Mesodermal cell (in vitro differentiated cells): ENCODE results near the gene TMIE.
"Not testable (repeated sequence)": the region's sequence is repeated elsewhere in the genome, so short reads cannot be mapped to it uniquely, and the experiment has no call there.

ENCODE experiments used
- H3K27ac ChIP-seq: 2 replicates; pipeline ENCODE4 v1.7.0; 2013; ENCODE audit warnings: mild to moderate bottlenecking, low read depth, low read length, moderate library complexity; ENCODE audit not compliant: severe bottlenecking
- H3K36me3 ChIP-seq: 2 replicates; pipeline ENCODE4 v1.7.1; 2013; ENCODE audit warnings: mild to moderate bottlenecking, low read length, moderate library complexity; ENCODE audit not compliant: control insufficient read depth, insufficient read depth
- H3K4me1 ChIP-seq: one replicate; pipeline ENCODE4 v1.7.1; 2013; ENCODE audit warnings: mild to moderate bottlenecking, low read length; ENCODE audit not compliant: insufficient read depth, control insufficient read depth, poor library complexity, severe bottlenecking
- H3K4me3 ChIP-seq: 2 replicates; pipeline ENCODE4 v1.7.0; 2013; ENCODE audit warnings: low read length, control low read depth, mild to moderate bottlenecking; ENCODE audit not compliant: insufficient read depth, poor library complexity, severe bottlenecking; ENCODE audit errors: extremely low read depth
- H3K9me3 ChIP-seq: 2 replicates; pipeline ENCODE4 v1.7.1; 2013; ENCODE audit warnings: mild to moderate bottlenecking, low read length, moderate library complexity; ENCODE audit not compliant: control insufficient read depth
- WGBS, 2 experiments: methylation state at CpG; one replicate each; pipeline ENCODE4 v1.1.5; 2013; ENCODE audit warnings: missing lambda C conversion rate in 2 of 2; ENCODE audit not compliant: insufficient coverage in 2 of 2; 5-methylcytosine and 5-hydroxymethylcytosine counted together

Gene TMIE

GRCh38 chr3:46733026-46733800, 32.0 kb downstream of the TMIE start:
- Histone ChIP-seq H3K9me3 (no peaks in the 10 kb centered on the region), H3K4me1 (no peaks in the 10 kb centered on the region), H3K4me3 (no peak overlapping the region), H3K27ac (no peak overlapping the region), H3K36me3 (no peaks in the 10 kb centered on the region)
- 90 to 91% methylated on average over 6 to 9 of the region's 9 CpGs for WGBS, 2 experiments

- Histone ChIP-seq H3K9me3 (no peaks in the 10 kb centered on the region), H3K36me3 (no peaks in the 10 kb centered on the region), H3K27ac (no peak overlapping the region), H3K4me1 (no peaks in the 10 kb centered on the region), H3K4me3 (no peak overlapping the region)
- WGBS, 2 experiments, result 60 to 78% methylated on average over 2 to 4 of the region's 4 CpGs
These were observed 33.6 kb downstream of the TMIE start for GRCh38 chr3:46734773-46735172.

- WGBS, 2 experiments, result 86 to 93% methylated on average over 13 to 15 of the region's 20 CpGs
- no peak overlapping the region for H3K27ac ChIP-seq
- no peak overlapping the region for H3K4me3 ChIP-seq
- no peaks in the 10 kb centered on the region for H3K9me3 ChIP-seq
- H3K36me3 ChIP-seq, result no peaks in the 10 kb centered on the region
- no peaks in the 10 kb centered on the region for H3K4me1 ChIP-seq
These were observed 35.0 kb downstream of the TMIE start for GRCh38 chr3:46736006-46736872.

DNA sequence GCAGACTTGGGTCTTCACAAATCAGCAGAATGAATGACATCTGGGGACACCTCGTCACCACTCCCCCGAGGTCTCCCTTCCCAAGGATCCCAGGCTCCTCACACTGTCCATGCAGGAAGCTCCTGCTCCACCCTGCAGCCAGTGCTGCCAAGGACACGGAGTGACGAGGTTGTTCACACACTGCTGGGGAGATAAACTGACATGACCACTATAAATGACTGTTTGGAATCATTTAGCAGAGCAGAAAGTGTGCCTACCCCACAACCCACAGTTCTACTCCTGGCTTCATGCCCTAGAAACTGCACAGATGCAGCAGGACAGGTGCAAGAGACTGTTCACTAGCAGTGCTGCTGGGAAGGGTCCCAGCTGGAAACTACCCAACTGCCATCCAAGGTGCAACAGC, 36.1 kb downstream of the TMIE start:
- no peaks in the 10 kb centered on the region for H3K36me3 ChIP-seq
- no peak overlapping the region for H3K27ac ChIP-seq
- H3K4me3 ChIP-seq, result no peak overlapping the region
- H3K4me1 ChIP-seq, result no peaks in the 10 kb centered on the region
- H3K9me3 ChIP-seq, result no peaks in the 10 kb centered on the region
- WGBS, 2 experiments, result 73 to 80% methylated on average over 3 to 4 of the region's 4 CpGs

DNA sequence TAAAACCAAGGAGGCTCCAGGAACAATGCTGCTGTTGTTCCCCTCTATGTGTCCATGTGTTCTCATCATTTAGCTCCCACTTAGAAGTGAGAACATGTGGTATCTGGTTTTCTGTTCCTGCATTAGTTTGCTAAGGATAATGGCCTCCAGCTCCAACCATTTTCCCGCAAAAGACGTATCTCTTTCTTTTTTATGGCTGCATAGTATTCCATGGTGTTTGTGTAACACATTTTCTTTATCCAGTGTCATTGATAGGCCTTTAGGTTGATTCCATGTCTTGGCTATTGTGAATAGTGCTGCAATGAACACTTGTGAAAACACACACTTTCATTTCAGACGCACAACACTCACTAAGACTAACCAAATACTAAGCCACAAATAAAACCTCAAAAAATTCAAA, 38.4 kb downstream of the TMIE start:
- not testable (repeated sequence) for H3K27ac ChIP-seq, H3K9me3 ChIP-seq, H3K36me3 ChIP-seq, H3K4me3 ChIP-seq, H3K4me1 ChIP-seq
- 92 to 94% methylated on average over 2 of the region's 3 CpGs for WGBS, 2 experiments

DNA sequence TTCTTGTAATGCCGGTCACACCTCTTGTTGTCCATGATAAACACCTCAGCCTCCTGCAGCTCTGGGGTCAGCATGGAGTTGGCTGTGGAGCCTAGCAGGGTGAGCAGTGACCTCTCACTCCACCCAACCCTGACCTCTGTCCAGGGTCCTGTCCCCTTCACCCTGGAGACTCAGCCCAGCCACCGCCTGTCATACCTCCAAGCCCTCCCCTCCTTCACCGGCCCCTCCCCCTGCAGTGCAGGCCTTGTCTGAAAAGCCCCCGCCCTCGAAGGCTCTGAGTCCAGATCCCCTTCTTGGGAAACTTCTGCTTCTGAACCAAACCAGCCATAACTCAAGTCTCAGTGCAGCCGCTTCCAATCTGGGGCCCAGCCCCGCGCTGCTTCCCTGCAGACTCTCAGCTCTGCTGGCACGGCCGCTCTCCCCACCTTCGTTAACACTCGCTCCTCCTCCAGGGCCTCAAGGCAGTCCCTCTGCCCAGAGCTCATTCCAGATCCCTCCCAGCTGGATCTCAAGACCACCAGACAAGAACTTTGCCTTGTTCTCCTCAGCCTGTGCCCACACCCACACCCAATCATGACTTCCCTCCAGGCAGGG, 41.9 kb downstream of the TMIE start:
- H3K4me1 ChIP-seq, result no peaks in the 10 kb centered on the region
- no peaks in the 10 kb centered on the region for H3K9me3 ChIP-seq
- H3K36me3 ChIP-seq, result no peaks in the 10 kb centered on the region
- H3K27ac ChIP-seq, result no peak overlapping the region
- H3K4me3 ChIP-seq, result no peak overlapping the region
- 64 to 84% methylated on average over 10 of the region's 12 CpGs for WGBS, 2 experiments

- H3K36me3 ChIP-seq, result no peaks in the 10 kb centered on the region
- no peaks in the 10 kb centered on the region for H3K9me3 ChIP-seq
- H3K27ac ChIP-seq, result no peak overlapping the region
- no peaks in the 10 kb centered on the region for H3K4me1 ChIP-seq
- no peak overlapping the region for H3K4me3 ChIP-seq
These were observed 45.5 kb downstream of the TMIE start for GRCh38 chr3:46746711-46747110.

DNA sequence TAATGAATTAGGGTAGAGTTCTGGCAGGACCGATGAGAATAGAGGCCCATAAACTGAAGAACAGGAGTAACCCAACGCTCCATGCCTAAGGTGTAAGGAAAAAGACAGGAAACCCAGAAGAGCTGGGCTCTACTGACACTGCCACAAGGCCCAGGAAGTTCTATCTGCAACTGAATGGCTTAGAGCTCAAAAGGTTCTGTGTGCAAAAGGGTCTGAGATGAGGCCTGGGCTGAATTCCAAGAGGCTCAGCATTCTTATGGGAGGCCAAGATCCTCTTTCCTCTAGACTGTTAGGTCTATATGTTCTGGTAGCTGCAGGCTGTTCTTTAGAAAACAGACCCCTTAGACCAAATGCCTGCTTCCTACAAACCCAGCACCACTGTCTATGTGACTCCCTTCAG, 47.0 kb downstream of the TMIE start:
- no peak overlapping the region for H3K4me3 ChIP-seq
- no peaks in the 10 kb centered on the region for H3K9me3 ChIP-seq
- H3K36me3 ChIP-seq, result no peaks in the 10 kb centered on the region
- H3K27ac ChIP-seq, result no peak overlapping the region
- H3K4me1 ChIP-seq, result no peaks in the 10 kb centered on the region
- 77 to 80% methylated on average over 2 of the region's 2 CpGs for WGBS, 2 experiments

- Histone ChIP-seq H3K27ac (no peak overlapping the region), H3K4me1 (no peaks in the 10 kb centered on the region), H3K9me3 (no peaks in the 10 kb centered on the region), H3K4me3 (no peak overlapping the region), H3K36me3 (no peaks in the 10 kb centered on the region)
- 89 to 96% methylated on average over 4 of the region's 4 CpGs for WGBS, 2 experiments
These were observed 47.9 kb downstream of the TMIE start for GRCh38 chr3:46749129-46749528.

- Histone ChIP-seq H3K27ac (no peak overlapping the region), H3K36me3 (no peaks in the 10 kb centered on the region), H3K4me1 (no peaks in the 10 kb centered on the region), H3K4me3 (no peak overlapping the region), H3K9me3 (no peaks in the 10 kb centered on the region)
- WGBS, 2 experiments, result 91 to 93% methylated on average over 39 to 41 of the region's 41 CpGs
These were observed 49.4 kb downstream of the TMIE start for GRCh38 chr3:46750555-46751038.
